GM18909 (cell line): ENCODE results near the gene IQSEC3.
"Not testable (repeated sequence)": the region's sequence is repeated elsewhere in the genome, so short reads cannot be mapped to it uniquely, and the experiment has no call there.

ENCODE experiments used
- ATAC-seq: cut with Tn5 transposase; IDR thresholded peaks from one replicate; pipeline ENCODE4 v1.9.1; 2021; ENCODE audit warnings: mild to moderate bottlenecking; ENCODE audit not compliant: unreplicated experiment, poor library complexity

The IQSEC3 gene

DNA sequence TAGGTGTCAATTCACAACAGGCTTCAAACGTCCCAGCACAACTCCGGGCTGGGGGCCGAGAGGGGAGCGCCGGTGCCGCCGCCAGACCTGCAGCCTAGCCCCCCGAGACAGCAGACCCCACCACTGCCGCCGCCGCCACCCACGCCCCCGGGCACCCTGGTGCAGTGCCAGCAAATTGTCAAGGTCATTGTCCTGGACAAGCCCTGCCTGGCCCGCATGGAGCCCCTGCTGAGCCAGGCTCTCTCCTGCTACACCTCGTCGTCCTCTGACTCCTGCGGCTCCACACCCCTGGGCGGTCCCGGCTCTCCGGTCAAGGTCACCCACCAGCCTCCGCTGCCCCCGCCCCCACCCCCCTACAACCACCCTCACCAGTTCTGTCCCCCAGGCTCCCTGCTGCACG lies 108.0 kb downstream of the IQSEC3 start:
- no peak for ATAC-seq

DNA sequence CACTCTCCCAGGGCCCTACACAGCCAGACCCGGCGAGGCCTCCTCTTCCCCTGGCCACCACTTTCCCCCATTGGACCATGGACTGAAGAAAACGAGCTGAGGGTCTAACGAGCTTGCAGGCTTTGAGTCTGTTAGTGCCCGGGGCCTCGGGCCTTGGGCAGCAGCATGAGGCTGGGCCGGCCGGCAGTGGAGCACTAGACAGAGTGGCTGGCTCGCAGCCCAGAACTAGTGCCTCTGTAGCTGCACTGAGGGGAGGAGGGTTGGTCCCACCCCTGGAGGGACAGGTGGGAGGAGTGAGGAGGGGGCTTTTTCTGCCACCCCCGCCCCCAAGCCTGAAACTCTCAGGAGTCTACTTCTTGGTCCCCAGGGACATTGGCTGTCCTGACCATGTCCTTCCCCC lies 108.7 kb downstream of the IQSEC3 start:
- ATAC-seq: no peak

DNA sequence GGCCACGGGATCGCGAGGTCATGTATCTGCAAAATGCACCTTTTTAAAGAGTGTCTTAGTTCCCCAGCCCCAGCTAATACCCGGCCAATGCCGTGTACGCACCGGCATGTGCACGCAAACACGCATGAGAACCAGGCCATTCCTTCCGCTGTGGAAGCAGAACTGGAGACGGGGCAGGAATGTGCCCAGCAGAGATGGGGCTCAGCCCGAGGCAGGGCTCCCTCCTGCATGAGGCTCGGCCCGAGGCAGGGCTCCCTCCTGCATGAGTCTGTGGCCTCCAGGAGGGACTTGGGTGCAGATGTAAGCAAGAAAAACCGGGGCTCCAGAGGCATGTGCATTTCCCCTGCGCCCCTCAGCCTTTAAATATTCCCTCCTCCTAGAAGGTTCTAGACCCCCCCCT lies 109.2 kb downstream of the IQSEC3 start:
- ATAC-seq: no peak

DNA sequence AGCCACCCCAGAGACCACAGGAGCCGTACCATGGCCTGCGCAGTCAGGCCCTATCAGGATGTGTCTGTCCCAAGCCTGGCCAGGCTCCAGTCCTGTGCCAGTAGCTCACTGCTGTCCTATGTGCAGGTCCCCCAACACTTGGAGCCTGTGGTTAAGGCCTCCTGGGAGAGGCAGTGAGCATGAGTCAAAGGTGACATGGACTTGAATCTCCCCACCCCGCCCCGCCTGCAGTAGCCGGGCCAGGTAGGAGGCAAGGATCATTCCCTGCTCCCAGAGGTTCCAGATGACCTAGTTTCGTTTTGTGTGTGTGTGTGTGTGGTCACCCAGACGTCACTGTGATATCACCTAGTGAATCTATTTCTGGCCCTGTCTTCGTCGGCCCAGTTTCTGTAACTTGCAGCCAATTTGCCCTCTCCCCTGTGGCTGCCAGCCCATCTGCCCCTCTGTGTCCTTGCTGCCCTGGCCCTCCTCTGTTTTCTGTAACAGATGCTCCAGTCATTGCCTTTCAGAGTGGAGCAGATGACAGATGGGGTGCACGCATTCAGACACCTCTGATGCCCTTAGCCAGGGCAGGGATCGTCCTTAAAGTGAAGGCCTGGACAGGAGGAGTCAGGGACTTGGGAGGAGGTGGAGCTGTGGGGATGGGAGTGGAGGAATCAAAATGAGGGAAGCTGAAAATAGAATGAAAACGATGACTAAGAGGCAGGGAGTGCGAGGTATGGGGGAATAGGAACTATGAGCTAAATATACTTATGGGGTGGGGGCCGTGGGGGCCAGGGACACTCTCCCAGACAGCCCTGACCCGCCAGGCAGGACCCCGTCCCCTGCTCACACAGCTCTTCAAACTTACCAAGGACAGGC lies 110.0 kb downstream of the IQSEC3 start:
- ATAC-seq: no peak

DNA sequence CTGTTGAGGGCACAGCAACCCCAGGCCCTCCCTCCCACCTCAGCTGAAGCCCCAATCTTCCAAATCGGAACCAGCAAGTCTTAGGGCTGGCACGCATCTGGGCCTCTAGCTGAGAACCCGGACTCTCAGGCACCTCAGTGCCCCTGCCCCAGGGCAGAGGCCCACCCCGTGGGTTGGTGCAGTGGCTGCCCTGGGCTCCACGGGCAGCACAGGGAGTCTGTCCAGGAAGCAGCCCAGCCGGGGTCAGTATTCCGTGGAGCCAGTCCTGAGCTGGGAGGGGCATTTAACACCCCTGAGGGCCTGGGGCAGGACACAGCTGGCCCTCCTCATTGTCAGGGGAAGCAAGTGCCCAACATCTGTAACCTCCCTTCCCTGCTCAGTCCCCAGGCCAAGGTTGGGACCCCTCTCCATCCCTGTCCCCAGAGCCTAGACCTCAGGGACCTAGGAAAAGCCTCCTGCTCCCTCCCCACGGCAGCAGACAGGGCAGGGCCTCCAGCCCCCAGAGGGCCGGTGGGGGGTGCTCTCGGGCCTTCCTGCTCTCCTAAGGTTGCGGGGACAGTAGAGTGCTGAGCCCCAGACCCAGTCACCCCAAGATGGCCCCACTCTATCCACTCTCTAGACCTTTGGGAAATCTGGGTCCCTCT lies 110.9 kb downstream of the IQSEC3 start:
- no peak for ATAC-seq

DNA sequence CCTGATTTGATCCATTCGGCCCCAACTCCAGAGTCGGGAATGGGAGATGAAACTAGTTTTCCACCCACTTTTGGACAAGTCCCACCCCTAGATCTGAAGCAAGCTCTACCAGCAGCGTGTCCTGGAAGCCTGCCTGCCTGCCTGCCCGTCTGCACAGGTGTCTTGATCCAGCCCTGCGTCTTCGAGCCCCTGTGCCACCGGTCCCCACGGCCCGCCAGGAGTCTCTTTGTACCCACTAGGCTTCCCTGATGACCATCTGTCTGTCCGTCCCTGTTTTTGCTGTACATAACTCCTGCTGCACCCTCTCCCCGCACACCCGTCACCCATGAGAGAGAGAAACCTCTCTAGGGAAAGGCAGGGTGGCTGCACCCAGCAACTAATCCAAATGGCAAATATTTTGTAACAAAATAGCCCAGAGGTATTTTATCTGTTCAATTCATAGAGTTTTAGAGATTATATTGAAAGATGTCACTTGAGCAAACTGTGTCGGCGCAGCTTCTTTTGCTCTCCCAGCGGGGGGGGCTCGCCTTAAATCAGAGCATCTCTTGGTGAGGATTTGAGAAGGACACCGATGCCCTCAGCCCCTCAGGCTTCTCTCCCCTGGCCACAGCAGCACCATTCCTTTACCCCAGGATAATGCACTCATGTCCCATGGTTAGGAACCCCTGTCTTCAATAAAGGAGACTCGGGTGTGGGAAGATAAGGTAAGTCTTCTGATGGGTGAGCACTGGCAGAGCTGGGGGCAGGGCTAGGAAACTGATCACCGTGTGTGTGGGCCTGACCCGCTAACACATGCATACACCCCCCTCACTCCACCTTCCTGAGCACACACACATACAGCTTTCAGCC lies 111.6 kb downstream of the IQSEC3 start:
- ATAC-seq: no peak

DNA sequence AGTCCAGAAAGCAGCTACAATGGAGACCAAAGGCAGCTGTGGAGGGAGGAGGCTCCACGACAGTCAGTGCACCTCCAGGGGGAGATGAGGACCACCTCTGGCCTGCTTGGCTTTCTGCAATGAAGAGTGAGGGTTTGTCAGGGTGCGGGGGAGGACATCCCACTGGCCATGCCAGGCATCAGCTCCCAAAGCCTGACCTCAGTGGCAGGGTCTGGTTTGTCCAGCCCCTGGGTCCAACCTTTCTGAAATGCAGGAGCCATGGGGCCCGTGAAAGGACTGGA lies 112.2 kb downstream of the IQSEC3 start:
- no peak for ATAC-seq

DNA sequence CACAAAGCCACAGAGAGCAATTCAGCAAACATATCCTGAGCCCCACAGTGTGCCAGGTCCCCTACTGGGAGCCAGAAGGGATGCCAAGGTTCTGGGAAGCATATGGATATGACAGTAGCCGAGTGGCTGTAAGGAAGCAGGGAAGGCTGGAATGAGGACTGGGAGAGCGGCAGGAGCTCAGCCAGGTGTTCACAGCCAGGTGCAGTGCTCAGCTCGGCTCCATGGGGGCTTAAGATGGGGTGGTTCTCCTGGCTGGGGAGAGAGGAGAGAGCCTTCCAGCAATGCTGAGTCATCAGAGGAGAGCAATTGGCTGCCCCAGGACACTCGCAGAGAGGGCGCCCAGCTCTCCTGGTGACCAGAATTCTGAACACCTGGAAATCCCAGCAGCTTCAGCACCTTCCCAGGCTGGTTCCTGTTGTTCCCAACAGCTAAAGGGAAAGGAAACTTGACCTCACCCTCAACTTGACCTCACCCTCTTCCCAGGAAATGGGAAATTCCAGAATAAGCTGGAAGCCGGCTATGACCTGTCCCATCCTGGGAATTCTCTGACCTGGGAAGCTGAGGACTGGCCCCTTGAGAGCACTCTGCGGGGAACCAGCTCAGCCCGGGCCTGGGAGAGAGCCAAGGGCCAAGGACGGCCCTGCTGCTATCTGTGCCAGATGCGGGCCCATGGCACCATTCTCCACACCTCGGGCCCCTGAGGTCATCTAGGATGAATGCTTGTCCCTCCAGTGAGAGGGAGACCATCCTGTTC lies 112.7 kb downstream of the IQSEC3 start:
- no peak for ATAC-seq

DNA sequence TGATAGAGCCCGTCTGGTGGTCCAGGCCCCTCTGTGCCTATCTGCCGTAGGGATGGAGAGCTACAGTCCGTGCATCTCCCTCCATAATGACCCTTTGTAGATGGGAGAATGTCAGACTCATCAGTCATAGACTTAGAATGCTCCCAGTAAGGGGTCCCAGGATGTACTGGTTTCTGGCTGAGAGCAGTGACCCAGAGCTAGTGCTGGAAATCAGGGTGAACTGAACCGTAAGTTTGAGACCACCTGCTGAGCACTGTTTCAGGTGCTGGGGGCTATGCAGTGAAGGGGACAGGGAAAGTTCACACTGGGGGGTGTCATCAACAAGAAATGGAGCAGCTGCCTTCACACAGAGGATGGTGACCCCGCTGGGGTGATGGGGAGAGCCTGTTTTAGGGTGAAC lies 113.3 kb downstream of the IQSEC3 start:
- ATAC-seq: no peak

DNA sequence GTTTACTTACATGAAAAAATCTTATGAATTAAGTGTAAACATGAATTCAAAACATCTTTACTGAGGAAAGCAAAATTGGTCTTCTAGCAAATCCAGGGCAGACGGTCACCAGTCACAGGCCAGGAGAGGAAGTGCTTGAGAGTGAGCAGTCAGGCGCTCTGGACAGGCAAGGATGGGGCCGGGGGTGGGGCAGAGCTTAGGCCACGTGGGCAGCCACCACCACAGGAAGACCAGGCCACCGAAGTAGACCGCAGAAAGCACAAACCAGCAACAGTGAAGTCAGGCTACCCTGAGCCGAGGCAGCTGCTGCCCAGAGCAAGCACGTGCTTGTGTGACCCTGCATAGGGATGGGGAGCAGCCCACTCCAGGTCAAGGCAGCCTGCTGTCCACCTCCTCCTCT lies 113.9 kb downstream of the IQSEC3 start:
- ATAC-seq: no peak

DNA sequence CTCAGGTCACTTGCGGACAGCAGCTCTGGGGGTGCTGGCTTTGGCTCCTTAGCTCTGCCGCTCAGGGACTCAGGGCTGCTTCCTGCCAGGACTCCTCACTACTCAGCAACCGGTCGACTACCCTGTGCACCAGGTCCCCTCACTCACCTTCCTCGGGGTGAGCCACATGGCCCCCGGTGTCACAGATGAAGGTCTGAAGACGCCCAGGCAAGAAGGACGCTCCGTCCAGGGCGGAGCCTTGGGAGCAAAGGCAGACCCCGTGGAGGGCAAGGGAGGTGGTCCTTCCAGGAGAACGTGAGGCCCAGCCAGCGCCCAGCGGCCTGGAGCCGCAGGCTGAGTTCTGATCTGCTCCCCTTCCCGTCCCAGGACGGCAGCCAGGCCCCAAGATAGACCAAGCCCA lies 115.4 kb downstream of the IQSEC3 start:
- ATAC-seq: no peak

DNA sequence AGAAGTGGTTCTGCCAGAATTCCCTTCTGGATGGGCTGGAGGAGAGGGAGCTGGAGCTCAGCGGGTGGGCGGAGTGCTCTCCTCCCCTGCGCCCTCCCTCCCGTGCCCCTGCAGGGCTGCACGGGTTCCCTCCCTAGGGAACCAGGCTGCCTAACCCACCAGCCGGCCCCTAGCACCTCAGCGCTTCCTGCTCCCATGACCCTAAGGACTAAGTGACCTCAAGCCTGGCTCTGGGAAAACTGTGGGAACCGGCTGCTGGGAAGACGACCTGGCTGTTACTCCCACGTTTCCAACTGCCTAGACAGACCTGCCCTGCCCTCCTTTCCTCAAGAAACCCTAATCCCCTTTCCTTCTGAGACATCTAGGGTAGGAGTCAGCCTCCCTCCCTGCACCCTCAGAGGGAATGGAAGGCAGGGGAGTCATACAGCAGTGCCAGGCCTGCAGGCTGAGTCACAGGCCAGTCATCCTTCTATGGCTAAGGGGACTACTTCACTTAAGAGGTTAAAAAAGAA lies 115.9 kb downstream of the IQSEC3 start:
- no peak for ATAC-seq

DNA sequence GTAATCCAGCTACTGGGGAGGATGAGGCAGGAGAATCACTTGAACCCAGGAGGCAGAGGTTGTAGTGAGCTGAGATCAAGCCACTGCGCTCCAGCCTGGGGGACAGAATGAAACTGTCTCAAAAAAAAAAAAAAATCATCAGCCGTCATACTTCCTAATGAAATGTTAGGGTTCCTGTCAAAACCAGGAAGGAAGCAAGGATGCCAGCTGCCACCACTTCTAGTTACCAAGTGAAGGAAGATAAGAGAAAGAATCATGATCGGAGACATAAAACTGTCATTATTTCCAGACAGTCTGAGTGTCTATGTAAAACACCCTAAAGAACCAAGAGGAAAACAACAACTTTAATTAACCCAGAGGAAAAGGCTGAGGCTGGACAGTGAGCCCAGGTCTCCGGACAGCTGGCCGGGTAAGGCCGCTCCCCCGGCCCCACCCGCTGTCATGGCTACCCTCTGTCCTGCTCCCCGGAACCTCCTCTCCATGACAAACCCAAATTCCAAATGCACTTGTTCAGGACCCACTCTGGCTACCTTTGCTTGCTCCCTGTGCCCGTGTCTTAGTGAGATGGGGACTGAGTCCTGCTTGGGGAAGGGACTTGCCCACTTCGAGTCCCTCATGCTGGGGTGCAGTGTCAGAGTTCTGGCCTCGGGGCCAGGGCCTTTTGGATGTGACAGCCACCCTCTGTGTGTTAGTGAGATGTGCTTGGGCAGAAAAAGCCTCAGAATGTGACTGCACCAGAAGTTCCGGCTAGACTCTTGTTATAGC lies 118.4 kb downstream of the IQSEC3 start:
- no peak for ATAC-seq

DNA sequence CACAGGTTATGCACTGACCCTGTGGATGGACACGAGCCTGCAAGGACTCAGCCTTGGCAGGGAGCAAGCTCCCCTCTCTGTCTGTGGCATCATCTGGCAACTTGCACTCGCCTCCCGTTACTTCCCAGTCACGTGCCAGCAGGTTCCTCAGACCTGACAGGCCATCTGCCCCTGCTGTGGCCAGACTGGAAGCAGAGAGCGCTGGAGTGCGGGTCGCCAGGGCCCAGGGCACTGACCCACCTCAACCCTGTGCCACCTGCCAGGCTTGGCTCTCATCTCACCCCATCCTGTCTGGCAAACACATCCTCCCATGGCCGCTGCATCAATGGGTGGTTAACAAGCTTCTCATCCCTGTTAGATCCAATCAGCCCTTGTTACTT lies 119.0 kb downstream of the IQSEC3 start:
- no peak for ATAC-seq

DNA sequence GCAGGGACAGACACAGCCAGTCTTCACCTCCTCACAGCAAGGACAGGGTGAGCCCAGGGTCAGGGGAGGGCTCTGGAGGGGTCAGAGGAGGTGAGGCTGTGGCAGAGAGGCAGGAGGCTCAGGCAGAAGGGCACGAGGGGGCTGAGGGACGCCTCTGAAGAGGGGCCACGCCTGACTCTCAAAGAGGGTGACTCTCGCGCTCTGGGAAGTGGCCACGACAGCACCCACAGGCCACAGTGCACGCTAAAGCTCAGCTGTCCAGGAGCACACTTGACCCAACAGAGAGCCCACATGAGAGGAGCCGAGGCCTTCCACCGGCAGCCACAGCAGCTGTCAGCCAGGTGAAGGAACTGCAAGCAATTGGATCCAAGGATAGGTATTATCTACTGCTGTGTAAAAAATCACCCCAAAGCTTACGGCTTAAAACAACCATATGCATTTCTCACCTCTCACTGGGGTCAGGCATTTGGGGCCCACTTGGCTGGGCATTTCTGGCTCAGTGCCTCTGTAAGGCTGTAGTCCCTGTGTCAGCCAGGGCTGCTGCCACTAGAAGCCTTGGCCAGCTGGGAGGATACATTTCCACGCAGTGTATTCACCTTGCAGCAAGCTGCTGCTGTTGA lies 119.5 kb downstream of the IQSEC3 start:
- no peak for ATAC-seq

DNA sequence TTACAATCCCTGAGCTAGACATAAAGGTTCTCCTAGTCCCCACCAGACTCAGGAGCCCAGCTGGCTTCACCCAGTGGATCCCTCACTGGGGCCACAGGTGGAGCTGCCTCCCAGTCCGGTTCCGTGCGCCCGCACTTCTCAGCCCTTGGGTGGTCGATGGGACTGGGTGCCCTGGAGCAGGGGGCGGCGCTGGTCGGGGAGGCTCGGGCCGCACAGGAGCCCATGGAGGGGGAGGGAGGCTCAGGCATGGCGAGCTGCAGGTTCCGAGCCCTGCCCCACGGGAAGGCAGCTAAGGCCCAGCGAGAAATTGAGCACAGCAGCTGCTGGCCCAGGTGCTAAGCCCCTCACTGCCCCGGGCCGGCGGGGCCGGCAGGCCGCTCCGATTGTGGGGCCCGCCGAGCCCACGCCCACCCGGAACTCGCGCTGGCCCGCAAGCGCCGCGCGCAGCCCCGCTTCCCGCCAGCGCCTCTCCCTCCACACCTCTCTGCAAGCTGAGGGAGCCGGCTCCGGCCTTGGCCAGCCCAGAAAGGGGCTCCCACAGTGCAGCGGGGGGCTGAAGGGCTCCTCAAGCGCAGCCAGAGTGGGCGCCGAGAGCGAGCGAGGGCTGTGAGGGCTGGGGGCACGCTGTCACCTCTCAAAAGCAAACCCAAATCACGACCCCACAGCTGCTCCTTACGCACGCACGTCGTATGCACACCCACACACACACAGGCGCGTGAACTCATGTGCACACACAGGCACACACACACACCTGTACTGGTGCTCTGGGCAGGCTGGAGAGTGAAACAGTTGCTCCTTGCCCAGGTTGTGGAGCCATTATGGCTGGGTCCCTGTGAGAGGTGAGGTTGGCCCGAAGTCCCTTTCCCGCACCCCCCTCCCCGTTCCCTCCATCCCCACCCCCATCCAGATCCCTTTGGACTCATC lies 121.7 kb downstream of the IQSEC3 start:
- ATAC-seq: not testable (repeated sequence)

DNA sequence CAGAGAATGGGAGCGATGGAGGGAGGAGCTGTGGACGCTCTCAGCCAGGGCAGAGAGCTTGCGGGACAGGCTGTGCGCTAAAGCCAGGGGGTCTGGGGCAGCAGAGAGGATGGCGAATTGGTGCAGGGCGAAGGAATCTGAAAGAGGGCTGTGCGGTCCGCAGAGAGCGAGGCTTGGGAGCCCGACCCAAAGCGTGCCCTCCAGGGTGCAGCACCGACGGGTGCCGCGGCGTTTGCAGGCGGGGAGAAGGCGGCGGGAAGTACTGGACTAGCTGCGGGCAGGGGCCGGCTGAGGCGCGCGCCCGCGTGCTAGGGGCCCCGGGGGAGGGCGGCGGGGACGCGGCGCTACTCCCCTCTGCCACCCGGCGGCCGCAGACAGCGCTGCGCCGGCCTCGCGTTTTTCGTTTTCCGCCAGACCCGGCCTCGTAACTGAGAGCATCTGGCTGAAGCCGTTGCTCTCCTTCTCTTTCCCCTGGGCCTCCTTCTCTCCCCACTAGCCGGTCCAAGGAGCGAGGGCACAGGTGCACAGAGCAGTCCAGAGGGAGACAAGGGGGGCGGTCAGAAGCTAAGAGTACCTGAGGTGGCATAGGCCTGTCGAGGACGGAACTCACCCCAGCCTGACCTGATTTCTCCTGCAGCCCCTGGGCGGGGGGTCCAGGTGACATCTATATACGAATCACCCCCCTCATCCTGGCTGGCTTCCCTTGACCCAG lies 122.5 kb downstream of the IQSEC3 start:
- ATAC-seq: peak; percentile 45

DNA sequence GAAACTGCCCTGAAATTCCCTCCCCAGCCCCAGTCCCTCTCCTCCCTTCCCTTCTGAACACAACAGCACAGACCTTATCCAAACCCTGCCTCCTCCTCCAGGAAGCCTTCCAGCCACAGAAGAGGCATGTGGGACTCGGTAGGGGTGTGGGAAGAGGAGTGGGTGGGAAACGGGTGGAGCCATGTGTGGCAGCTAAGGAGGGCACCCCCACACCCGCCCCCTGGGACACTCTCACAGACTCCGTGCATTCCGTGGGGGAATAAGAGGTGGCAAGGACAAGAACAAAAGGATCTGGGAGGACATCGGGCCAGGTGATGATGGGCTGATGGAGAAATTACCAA lies 123.0 kb downstream of the IQSEC3 start:
- ATAC-seq: no peak
